Measurements from ENCODE around the gene TRAF2. TPM values are rescaled to one million over a fixed set of nuclear protein-coding genes. Genes with fewer than 3 reads are reported as not detected.

The TRAF2 gene
- total and polyA plus RNA-seq, 9 of the 15 experiments (the other 6 are each of a cell fraction or from before 2014, with no cell fraction given) = 0.24 to 45.2 (median 18.0) TPM

DNA sequence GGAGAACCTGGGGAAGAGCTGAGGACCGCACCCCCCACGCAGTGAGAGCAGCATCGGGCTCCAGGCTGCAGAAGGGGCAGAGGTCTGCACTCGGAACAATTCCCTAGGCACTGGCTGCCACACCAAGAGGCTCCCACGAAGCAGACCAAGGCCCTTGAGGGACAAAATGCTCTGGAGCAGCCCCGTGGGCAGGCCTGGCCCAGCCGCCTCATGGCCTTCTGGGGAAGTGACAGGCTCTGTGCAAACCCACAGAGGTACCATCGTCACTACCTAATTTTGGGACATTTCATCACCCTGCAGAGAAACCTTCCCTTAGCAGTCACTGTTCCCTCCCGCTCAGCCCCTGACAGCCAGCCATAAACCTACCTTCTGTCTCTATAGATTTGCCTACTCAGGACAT lies 42.3 kb downstream of the TRAF2 start (continued):
- TF ChIP-seq BCLAF1 (IDR thresholded peaks at IDR 0.05; ENCODE audit: borderline replicate concordance in 1 of 2, control insufficient read depth in 1 of 2, low read depth in 2 of 2, low read length in 1 of 2) (no peak), ZNF24 (IDR thresholded peaks at IDR 0.05) (no peak), MAFF (IDR thresholded peaks at IDR 0.05; ENCODE audit: low read length) (no peak), POLR2G (IDR thresholded peaks at IDR 0.05; ENCODE audit: low read depth, low read length) (peak; percentile 58), SMAD4 (CRISPR knock-in tag; conservative IDR thresholded peaks at IDR 0.05) (no peak)

- DNase-seq (ENCODE audit: extremely low read depth in 1 of 4, low spot score in 3 of 4) (no peak), FAIRE-seq (no peak), ATAC-seq (no peak)
- 97% methylated on average over 4 of the region's 4 CpGs for WGBS (ENCODE audit: insufficient coverage, low coverage, missing lambda C conversion rate)
- H3K27me3 ChIP-seq (ENCODE audit: control insufficient read depth in 2 of 2, insufficient read depth in 2 of 2, low read length in 2 of 2) = no peaks in the 10 kb centered on the region
- no peaks in the 10 kb centered on the region for H3K9me3 ChIP-seq (replicated peaks; ENCODE audit: control insufficient read depth, insufficient read depth, low read depth, low read length)
- H2AFZ ChIP-seq (ENCODE audit: low read depth, low read length) = no peak overlapping the region
- peaks cover 10 to 24% of the 10 kb centered on the region in 2 experiments; a peak in 4 of 5 replicates for H3K4me1 ChIP-seq (replicated peaks in 1 of 2; ENCODE audit: control insufficient read depth in 2 of 2, insufficient read depth in 2 of 2, low read length in 2 of 2)
- in situ Hi-C loops (cut with MboI) = no loop called here
- no peaks in the 10 kb centered on the region for H3K9me1 ChIP-seq (ENCODE audit: control insufficient read depth, insufficient read depth, low read length)
- H3K4me2 ChIP-seq (ENCODE audit: insufficient read depth, low read length) = no peak overlapping the region
- no peak overlapping the region for H3K4me3 ChIP-seq
- peaks cover 72% of the 10 kb centered on the region; the same call in 2 of the 3 replicates for H3K36me3 ChIP-seq (ENCODE audit: control insufficient read depth, insufficient read depth, low read length)
- intact Hi-C loops (cut with micrococcal nuclease) = no loop called here
- no TSS peak for BruUV-seq (replicated peaks)
- peaks cover 4% of the 10 kb centered on the region; the same call in 1 of the 2 replicates for H4K20me1 ChIP-seq (replicated peaks; ENCODE audit: control insufficient read depth, insufficient read depth, low read length)
- H3K9ac ChIP-seq (ENCODE audit: insufficient read depth in 1 of 2, low read depth in 2 of 2, low read length in 2 of 2) = no peak overlapping the region
- ChIA-PET CTCF (ENCODE audit: low intra/inter-chr PET ratio) (no interaction called here), POLR2A (interaction anchor here (0.8 to 1.1 kb wide), 2 partner anchors 10 to 14 kb away, joined by 3 read pairs; partner anchors contain the start of gene FBXW5)
- no peak overlapping the region for H3K27ac ChIP-seq (ENCODE audit: extremely low read depth, low read depth, low read length)
- H3K79me2 ChIP-seq (ENCODE audit: control insufficient read depth, insufficient read depth, low read length) = no peaks in the 10 kb centered on the region
- TF ChIP-seq ZNF354B (CRISPR knock-in tag; IDR thresholded peaks at IDR 0.05) = no peak
- no peak for TF ChIP-seq ZNF280A (IDR thresholded peaks at IDR 0.05; ENCODE audit: low read depth, partially characterized antibody)
- TF ChIP-seq ZNF395 (CRISPR knock-in tag; IDR thresholded peaks at IDR 0.05) = no peak
- no peak for TF ChIP-seq ZNF124 (CRISPR knock-in tag; IDR thresholded peaks at IDR 0.05)
- TF ChIP-seq RNF219 (CRISPR knock-in tag; IDR thresholded peaks at IDR 0.05) = no peak
These were observed 43.7 kb downstream of the TRAF2 start for GRCh38 chr9:136930014-136930413.
